ENCODE results near the gene CCDC34. TPM values are rescaled to one million over a fixed set of nuclear protein-coding genes. Genes with fewer than 3 reads are reported as not detected.
"Not testable (repeated sequence)": the region's sequence is repeated elsewhere in the genome, so short reads cannot be mapped to it uniquely, and the experiment has no call there.

Gene CCDC34
- polyA plus RNA-seq, 5 donors, result 17.2 to 32.9 (median 21.3) TPM

GRCh38 chr11:27329867-27330632, 33.0 kb downstream of the CCDC34 start:
- DNase-seq, result no peak

GRCh38 chr11:27328614-27329013, 34.4 kb downstream of the CCDC34 start:
- no peak for DNase-seq

GRCh38 chr11:27327064-27327463, 36.0 kb downstream of the CCDC34 start:
- not testable (repeated sequence) for DNase-seq

GRCh38 chr11:27322196-27322595, 40.8 kb downstream of the CCDC34 start:
- not testable (repeated sequence) for DNase-seq

DNA sequence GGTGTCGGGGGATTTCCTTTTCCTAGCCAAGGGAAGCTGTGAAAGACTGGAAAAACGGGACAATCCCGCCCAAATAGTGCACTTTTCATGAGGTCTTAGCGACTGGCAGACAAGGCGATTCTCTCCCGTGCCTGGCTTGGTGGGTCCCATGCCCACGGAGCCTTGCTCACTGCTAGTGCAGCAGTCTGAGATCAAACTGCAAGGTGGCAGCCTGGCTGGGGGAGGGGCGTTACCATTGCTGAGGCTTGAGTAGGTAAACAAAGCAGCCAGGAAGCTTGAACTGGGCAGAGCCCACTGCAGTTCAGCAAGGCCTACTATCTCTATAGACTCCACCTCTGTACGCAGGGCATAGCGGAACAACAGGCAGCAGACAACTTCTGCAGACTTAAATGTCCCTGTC, 41.7 kb downstream of the CCDC34 start:
- not testable (repeated sequence) for DNase-seq

- no peak for DNase-seq
Observed at GRCh38 chr11:27319072-27319471, 43.9 kb downstream of the CCDC34 start.

- DNase-seq, result no peak
Observed at GRCh38 chr11:27317751-27318150, 45.3 kb downstream of the CCDC34 start.

- DNase-seq, result no peak
Observed at GRCh38 chr11:27315836-27316235, 47.2 kb downstream of the CCDC34 start.

GRCh38 chr11:27313157-27313821, 49.7 kb downstream of the CCDC34 start:
- no peak for DNase-seq

DNA sequence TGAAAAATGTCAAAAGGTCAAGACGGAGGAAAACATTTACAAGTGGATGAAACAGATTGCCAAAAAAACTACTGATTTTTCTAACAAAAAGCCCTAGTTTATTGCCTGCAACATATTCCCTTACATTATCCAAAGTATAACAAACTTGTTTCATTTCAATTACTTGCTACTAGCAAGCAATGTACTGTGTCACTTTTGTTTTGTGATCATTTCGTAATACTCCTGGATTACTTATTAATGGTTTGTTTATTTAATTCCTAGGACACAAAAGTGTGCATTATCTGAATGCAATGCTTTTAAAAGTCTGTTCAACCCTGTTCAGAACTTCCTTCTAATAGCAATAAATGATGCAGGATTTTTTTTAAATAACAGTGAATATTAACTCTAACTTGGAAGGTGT, 50.9 kb downstream of the CCDC34 start:
- DNase-seq, result peak; percentile 29 to 47

DNA sequence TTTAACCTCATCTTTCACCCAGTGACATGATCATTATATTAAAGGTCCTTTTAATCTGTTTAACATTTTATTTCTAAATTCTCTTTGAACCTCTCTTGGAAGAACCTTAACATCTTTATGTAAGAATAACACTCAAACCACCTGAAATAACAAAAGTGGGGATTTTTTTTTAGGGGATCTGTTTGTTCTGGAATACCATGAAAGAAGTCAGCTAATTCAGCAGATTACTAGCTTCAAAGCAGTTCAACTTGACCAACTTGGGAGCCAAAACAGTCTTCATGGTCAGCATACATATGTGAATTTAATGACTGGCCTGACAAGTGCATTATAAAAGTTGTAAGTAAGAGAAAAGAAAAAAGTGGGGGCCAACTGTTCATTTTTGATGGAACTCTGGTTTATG, 52.3 kb downstream of the CCDC34 start:
- DNase-seq, result no peak

DNA sequence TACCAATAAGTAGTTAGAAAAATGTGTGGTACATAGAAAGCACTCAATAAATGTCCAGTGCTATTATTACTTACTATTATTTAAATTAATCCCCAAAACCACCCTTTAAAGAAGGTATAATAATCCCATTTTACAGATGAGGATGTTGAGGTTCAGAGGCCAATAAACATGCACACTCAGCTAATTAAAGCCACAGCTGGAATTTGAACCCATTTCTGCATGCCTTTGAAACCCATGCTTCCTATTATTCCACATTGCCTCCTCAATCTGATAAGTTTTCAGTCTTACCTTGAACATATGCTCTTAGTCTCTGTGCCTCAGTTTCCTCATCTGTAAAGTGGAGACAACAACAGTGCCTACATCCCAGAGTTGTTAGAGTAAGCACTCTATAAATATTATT, 52.8 kb downstream of the CCDC34 start:
- DNase-seq, result no peak

GRCh38 chr11:27309046-27309445, 54.0 kb downstream of the CCDC34 start:
- DNase-seq, result no peak

- no peak for DNase-seq
Observed at GRCh38 chr11:27307232-27307631, 55.8 kb downstream of the CCDC34 start.

DNA sequence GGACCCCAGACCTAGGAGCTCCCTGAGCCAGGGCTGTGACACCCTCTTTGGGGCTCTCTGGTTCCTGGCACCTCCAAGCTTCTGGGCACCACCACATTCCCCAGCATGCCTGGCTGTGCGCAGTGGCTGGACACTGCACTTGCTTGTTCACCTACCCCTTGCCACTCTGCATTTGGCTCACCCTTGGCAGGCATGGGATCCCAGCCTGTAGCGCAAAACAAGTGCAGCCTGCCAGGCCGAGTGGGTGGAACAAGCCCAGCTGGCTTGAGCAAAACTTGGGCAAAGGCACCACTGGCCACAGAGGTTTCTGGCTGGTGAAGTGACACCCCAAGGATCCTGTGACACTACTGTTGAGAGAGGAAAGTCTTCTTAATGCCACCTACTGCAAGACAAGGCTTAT, 57.3 kb downstream of the CCDC34 start:
- DNase-seq, result no peak

DNA sequence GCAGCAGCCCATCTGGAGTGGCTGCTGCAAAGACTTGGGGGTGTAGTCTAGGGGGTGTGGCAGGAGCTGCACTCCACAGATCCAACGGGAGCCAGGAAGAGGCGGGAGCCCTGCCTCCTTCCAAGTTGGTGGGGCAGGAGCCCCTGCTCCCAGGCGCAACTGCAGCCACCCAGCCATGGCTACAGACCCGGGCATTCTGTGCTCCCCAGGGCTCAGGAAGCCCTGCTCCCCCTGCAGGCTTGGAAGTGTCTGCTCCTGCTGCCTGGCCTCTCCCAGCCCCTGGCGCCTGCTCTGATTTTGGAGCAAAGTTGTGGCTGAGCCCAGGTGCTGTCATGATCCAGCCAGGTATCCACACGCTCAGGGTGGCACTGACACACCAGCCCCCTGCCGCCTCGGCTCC, 58.5 kb downstream of the CCDC34 start:
- DNase-seq, result no peak

GRCh38 chr11:27303903-27304302, 59.1 kb downstream of the CCDC34 start:
- DNase-seq, result no peak

- no peak for DNase-seq
Observed at GRCh38 chr11:27300974-27301373, 62.0 kb downstream of the CCDC34 start.

DNA sequence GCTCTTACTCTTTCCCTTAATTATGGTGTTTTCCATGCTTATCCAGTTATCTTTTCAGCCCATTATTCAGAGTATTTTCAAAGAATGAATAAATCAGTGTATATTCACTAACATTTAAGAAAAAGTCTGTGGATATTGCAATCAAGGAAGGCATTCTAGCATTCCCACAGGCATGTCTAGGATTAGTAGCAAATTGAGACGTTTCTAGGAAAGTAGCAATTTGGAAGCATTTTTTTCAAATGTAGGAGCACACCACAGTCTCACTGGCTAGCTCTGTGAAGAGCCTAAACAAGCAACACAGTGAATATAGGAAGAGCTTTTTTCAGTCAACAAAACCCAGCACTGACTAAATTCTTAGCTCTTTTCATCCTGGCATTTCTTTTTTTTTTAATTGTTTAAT, 65.4 kb downstream of the CCDC34 start:
- DNase-seq, result no peak

GRCh38 chr11:27296497-27296896, 66.5 kb downstream of the CCDC34 start:
- DNase-seq, result no peak

DNA sequence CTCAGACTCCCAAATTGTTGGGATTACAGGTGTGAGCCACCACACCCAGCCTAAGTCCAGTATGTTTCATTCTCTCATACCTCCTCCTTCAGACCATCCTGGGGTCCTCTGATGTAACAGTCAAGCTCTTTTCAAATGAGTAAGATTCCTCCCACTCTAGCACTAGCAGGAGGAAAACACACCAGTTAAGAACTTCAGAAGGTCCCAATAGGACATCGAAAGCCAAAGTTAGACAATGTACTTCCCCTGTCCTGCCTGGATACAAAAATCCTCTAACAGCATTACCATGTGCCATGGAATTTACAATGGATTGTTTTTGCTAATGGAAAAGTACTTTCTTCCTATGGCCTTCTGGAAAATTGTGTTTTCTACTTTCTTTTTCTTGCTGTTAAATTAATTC, 67.1 kb downstream of the CCDC34 start:
- DNase-seq, result no peak

GRCh38 chr11:27294654-27295053, 68.4 kb downstream of the CCDC34 start:
- DNase-seq, result no peak
